ENCODE measurements around the gene CBARP. TPM values are rescaled to one million over a fixed set of nuclear protein-coding genes. Genes with fewer than 3 reads are reported as not detected.

CBARP gene
- total and polyA plus RNA-seq, 9 of the 15 experiments (the other 6 are each of a cell fraction or from before 2014, with no cell fraction given): 0.03 to 8.9 (median 1.2) TPM; not detected in 1

GRCh38 chr19:1181606-1182005 is 56.2 kb downstream of the CBARP start:
- WGBS (ENCODE audit: insufficient coverage, low coverage, missing lambda C conversion rate): 68% methylated on average over 9 of the region's 11 CpGs
- CTCF ChIA-PET (ENCODE audit: low intra/inter-chr PET ratio): no interaction called here
- in situ Hi-C loops (cut with MboI) (no loop called here), intact Hi-C loops (cut with micrococcal nuclease) (no loop called here)
- Histone ChIP-seq H3K9me1 (ENCODE audit: control insufficient read depth, insufficient read depth, low read length) (no peaks in the 10 kb centered on the region), H3K4me1 (replicated peaks in 1 of 2; ENCODE audit: control insufficient read depth in 2 of 2, insufficient read depth in 2 of 2, low read length in 2 of 2) (peaks cover 5 to 28% of the 10 kb centered on the region in 2 experiments; a peak in 3 of 5 replicates), H3K4me3 (no peak overlapping the region), H3K9me3 (replicated peaks; ENCODE audit: control insufficient read depth, insufficient read depth, low read depth, low read length) (no peaks in the 10 kb centered on the region), H3K4me2 (ENCODE audit: insufficient read depth, low read length) (no peak overlapping the region), H3K79me2 (ENCODE audit: control insufficient read depth, insufficient read depth, low read length) (no peaks in the 10 kb centered on the region), H3K27me3 (ENCODE audit: control insufficient read depth in 2 of 2, insufficient read depth in 2 of 2, low read length in 2 of 2) (no peaks in the 10 kb centered on the region), H4K20me1 (replicated peaks; ENCODE audit: control insufficient read depth, insufficient read depth, low read length) (no peaks in the 10 kb centered on the region), H3K36me3 (ENCODE audit: control insufficient read depth, insufficient read depth, low read length) (no peaks in the 10 kb centered on the region), H3K27ac (ENCODE audit: extremely low read depth, low read depth, low read length) (no peak overlapping the region), H3K9ac (ENCODE audit: insufficient read depth in 1 of 2, low read depth in 2 of 2, low read length in 2 of 2) (peak overlapping the region in 1 of 2 experiments; percentile 78; a peak in 1 of 4 replicates), H2AFZ (ENCODE audit: low read depth, low read length) (no peak overlapping the region)
- TF ChIP-seq SAFB2 (IDR thresholded peaks at IDR 0.05; ENCODE audit: borderline replicate concordance, low read depth, low read length, severe bottlenecking) (no peak), EZH2 (IDR thresholded peaks at IDR 0.05; ENCODE audit: borderline replicate concordance, low read depth, low read length) (no peak), POU5F1 (IDR thresholded peaks at IDR 0.05; ENCODE audit: borderline replicate concordance, low read depth, low read length, partially characterized antibody) (no peak), MXI1 (IDR thresholded peaks at IDR 0.05; ENCODE audit: low read depth, low read length) (no peak), HDAC1 (IDR thresholded peaks at IDR 0.05) (no peak), BACH1 (tag; IDR thresholded peaks at IDR 0.05) (no peak), MEF2D (tag; conservative IDR thresholded peaks at IDR 0.05; ENCODE audit: low read depth) (no peak), EP400 (IDR thresholded peaks at IDR 0.05) (no peak)
- TF ChIP-seq, protein P1, sequence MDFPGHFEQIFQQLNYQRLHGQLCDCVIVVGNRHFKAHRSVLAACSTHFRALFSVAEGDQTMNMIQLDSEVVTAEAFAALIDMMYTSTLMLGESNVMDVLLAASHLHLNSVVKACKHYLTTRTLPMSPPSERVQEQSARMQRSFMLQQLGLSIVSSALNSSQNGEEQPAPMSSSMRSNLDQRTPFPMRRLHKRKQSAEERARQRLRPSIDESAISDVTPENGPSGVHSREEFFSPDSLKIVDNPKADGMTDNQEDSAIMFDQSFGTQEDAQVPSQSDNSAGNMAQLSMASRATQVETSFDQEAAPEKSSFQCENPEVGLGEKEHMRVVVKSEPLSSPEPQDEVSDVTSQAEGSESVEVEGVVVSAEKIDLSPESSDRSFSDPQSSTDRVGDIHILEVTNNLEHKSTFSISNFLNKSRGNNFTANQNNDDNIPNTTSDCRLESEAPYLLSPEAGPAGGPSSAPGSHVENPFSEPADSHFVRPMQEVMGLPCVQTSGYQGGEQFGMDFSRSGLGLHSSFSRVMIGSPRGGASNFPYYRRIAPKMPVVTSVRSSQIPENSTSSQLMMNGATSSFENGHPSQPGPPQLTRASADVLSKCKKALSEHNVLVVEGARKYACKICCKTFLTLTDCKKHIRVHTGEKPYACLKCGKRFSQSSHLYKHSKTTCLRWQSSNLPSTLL (IDR thresholded peaks at IDR 0.05): no peak
- TF ChIP-seq, protein P2, sequence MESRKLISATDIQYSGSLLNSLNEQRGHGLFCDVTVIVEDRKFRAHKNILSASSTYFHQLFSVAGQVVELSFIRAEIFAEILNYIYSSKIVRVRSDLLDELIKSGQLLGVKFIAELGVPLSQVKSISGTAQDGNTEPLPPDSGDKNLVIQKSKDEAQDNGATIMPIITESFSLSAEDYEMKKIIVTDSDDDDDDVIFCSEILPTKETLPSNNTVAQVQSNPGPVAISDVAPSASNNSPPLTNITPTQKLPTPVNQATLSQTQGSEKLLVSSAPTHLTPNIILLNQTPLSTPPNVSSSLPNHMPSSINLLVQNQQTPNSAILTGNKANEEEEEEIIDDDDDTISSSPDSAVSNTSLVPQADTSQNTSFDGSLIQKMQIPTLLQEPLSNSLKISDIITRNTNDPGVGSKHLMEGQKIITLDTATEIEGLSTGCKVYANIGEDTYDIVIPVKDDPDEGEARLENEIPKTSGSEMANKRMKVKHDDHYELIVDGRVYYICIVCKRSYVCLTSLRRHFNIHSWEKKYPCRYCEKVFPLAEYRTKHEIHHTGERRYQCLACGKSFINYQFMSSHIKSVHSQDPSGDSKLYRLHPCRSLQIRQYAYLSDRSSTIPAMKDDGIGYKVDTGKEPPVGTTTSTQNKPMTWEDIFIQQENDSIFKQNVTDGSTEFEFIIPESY (CRISPR knock-in tag; IDR thresholded peaks at IDR 0.05): no peak
- POLR2A ChIA-PET: interaction anchor here (0.7 kb wide), 1 partner anchor 93 kb away, joined by 3 read pairs; the partner anchor contains the start of gene FAM174C
- no peak for DNase-seq (ENCODE audit: extremely low read depth in 1 of 4, low spot score in 3 of 4)
- FAIRE-seq: no peak
- ATAC-seq: no peak
- no TSS peak for BruUV-seq (replicated peaks)

Other genes starting within 250 kb of the CBARP start
Only the 7 nearest of the 21 such genes appear.
- gene SBNO2, start 63.7 kb downstream of the CBARP start, total RNA-seq (2014; rRNA removed): 18.6 and 23.1 TPM in 2 replicates
- 4.0 and 6.3 TPM in 2 replicates for gene SBNO2, start 63.7 kb downstream of the CBARP start, total RNA-seq (2014; rRNA removed; fragmentation: Illumina TruSeq; extraction: Trizol)
- 6.7 and 7.8 TPM in 2 replicates for gene SBNO2, start 63.7 kb downstream of the CBARP start, total RNA-seq (2015; rRNA removed; fragmentation: Illumina TruSeq; extraction: Trizol)
- 46.2 and 49.0 TPM in 2 replicates for gene SBNO2, start 63.7 kb downstream of the CBARP start, total RNA-seq (2021)
- 6.7 and 9.3 TPM in 2 replicates for gene SBNO2, start 63.7 kb downstream of the CBARP start, polyA plus RNA-seq (2011; rRNA removed)
- 5.2 and 13.0 TPM in 2 replicates for gene SBNO2, start 63.7 kb downstream of the CBARP start, polyA plus RNA-seq (2014; fragmentation: Illumina TruSeq; extraction: Trizol)
- gene SBNO2, start 63.7 kb downstream of the CBARP start, polyA plus RNA-seq (2014; fragmentation: Nextera tagmentation; extraction: Ambion mirVana): under 1 TPM; 0.01 to 0.04 TPM
- gene SBNO2, start 63.7 kb downstream of the CBARP start, polyA plus RNA-seq (2014; rRNA removed): 21.5 and 23.1 TPM in 2 replicates
- 96.5 and 102 TPM in 2 replicates for gene STK11, start 32.2 kb downstream of the CBARP start, total RNA-seq (2014; rRNA removed)
- gene STK11, start 32.2 kb downstream of the CBARP start, total RNA-seq (2014; rRNA removed; fragmentation: Illumina TruSeq; extraction: Trizol): 28.9 and 31.7 TPM in 2 replicates
- gene STK11, start 32.2 kb downstream of the CBARP start, total RNA-seq (2015; rRNA removed; fragmentation: Illumina TruSeq; extraction: Trizol): 40.6 and 43.2 TPM in 2 replicates
- gene STK11, start 32.2 kb downstream of the CBARP start, total RNA-seq (2021): 76.3 and 89.6 TPM in 2 replicates
- gene STK11, start 32.2 kb downstream of the CBARP start, polyA plus RNA-seq (2011; rRNA removed): 31.2 and 34.3 TPM in 2 replicates
- gene STK11, start 32.2 kb downstream of the CBARP start, polyA plus RNA-seq (2014; fragmentation: Illumina TruSeq; extraction: Trizol): 22.0 and 39.1 TPM in 2 replicates
- under 1 TPM; 0.15 to 1.00 TPM for gene STK11, start 32.2 kb downstream of the CBARP start, polyA plus RNA-seq (2014; fragmentation: Nextera tagmentation; extraction: Ambion mirVana)
- 69.4 and 79.9 TPM in 2 replicates for gene STK11, start 32.2 kb downstream of the CBARP start, polyA plus RNA-seq (2014; rRNA removed)
- gene ATP5F1D, start 3.7 kb upstream of the CBARP start, total RNA-seq (2014; rRNA removed): 135 and 145 TPM in 2 replicates
- gene ATP5F1D, start 3.7 kb upstream of the CBARP start, total RNA-seq (2014; rRNA removed; fragmentation: Illumina TruSeq; extraction: Trizol): 3.9 and 4.6 TPM in 2 replicates
- 65.2 and 73.0 TPM in 2 replicates for gene ATP5F1D, start 3.7 kb upstream of the CBARP start, total RNA-seq (2015; rRNA removed; fragmentation: Illumina TruSeq; extraction: Trizol)
- 409 and 434 TPM in 2 replicates for gene ATP5F1D, start 3.7 kb upstream of the CBARP start, total RNA-seq (2021)
- 36.8 and 58.7 TPM in 2 replicates for gene ATP5F1D, start 3.7 kb upstream of the CBARP start, polyA plus RNA-seq (2011; rRNA removed)
- gene ATP5F1D, start 3.7 kb upstream of the CBARP start, polyA plus RNA-seq (2014; fragmentation: Illumina TruSeq; extraction: Trizol): 18.7 and 106 TPM in 2 replicates
- gene ATP5F1D, start 3.7 kb upstream of the CBARP start, polyA plus RNA-seq (2014; fragmentation: Nextera tagmentation; extraction: Ambion mirVana): 10 to 100 TPM in 1 of 2 experiments, 1 to 10 TPM in 1; 9.7 to 23.3 TPM
- 233 and 236 TPM in 2 replicates for gene ATP5F1D, start 3.7 kb upstream of the CBARP start, polyA plus RNA-seq (2014; rRNA removed)
- 13.5 and 20.8 TPM in 2 replicates for gene MIDN, start 10.6 kb upstream of the CBARP start, total RNA-seq (2014; rRNA removed)
- gene MIDN, start 10.6 kb upstream of the CBARP start, total RNA-seq (2014; rRNA removed; fragmentation: Illumina TruSeq; extraction: Trizol): 3.9 and 4.8 TPM in 2 replicates
- 10.1 and 11.0 TPM in 2 replicates for gene MIDN, start 10.6 kb upstream of the CBARP start, total RNA-seq (2015; rRNA removed; fragmentation: Illumina TruSeq; extraction: Trizol)
- 120 and 121 TPM in 2 replicates for gene MIDN, start 10.6 kb upstream of the CBARP start, total RNA-seq (2021)
- gene MIDN, start 10.6 kb upstream of the CBARP start, polyA plus RNA-seq (2011; rRNA removed): 7.0 and 10.2 TPM in 2 replicates
- 20.5 and 38.3 TPM in 2 replicates for gene MIDN, start 10.6 kb upstream of the CBARP start, polyA plus RNA-seq (2014; fragmentation: Illumina TruSeq; extraction: Trizol)
- 1 to 10 TPM in 1 of 2 experiments, under 1 TPM in 1; 0.17 to 1.5 TPM for gene MIDN, start 10.6 kb upstream of the CBARP start, polyA plus RNA-seq (2014; fragmentation: Nextera tagmentation; extraction: Ambion mirVana)
- gene MIDN, start 10.6 kb upstream of the CBARP start, polyA plus RNA-seq (2014; rRNA removed): 41.3 and 44.6 TPM in 2 replicates
- 168 and 249 TPM in 2 replicates for gene CIRBP, start 31.3 kb upstream of the CBARP start, total RNA-seq (2014; rRNA removed)
- gene CIRBP, start 31.3 kb upstream of the CBARP start, total RNA-seq (2014; rRNA removed; fragmentation: Illumina TruSeq; extraction: Trizol): 189 and 200 TPM in 2 replicates
- gene CIRBP, start 31.3 kb upstream of the CBARP start, total RNA-seq (2015; rRNA removed; fragmentation: Illumina TruSeq; extraction: Trizol): 176 and 206 TPM in 2 replicates
- gene CIRBP, start 31.3 kb upstream of the CBARP start, total RNA-seq (2021): 181 and 222 TPM in 2 replicates
- 124 and 166 TPM in 2 replicates for gene CIRBP, start 31.3 kb upstream of the CBARP start, polyA plus RNA-seq (2011; rRNA removed)
- gene CIRBP, start 31.3 kb upstream of the CBARP start, polyA plus RNA-seq (2014; fragmentation: Illumina TruSeq; extraction: Trizol): 222 and 345 TPM in 2 replicates
- 10 to 100 TPM; 20.5 to 21.4 TPM for gene CIRBP, start 31.3 kb upstream of the CBARP start, polyA plus RNA-seq (2014; fragmentation: Nextera tagmentation; extraction: Ambion mirVana)
- gene CIRBP, start 31.3 kb upstream of the CBARP start, polyA plus RNA-seq (2014; rRNA removed): 306 and 327 TPM in 2 replicates
- gene FAM174C, start 37.5 kb upstream of the CBARP start, total RNA-seq (2014; rRNA removed): 72.2 and 108 TPM in 2 replicates
- gene FAM174C, start 37.5 kb upstream of the CBARP start, total RNA-seq (2014; rRNA removed; fragmentation: Illumina TruSeq; extraction: Trizol): 1.3 and 2.8 TPM in 2 replicates
- gene FAM174C, start 37.5 kb upstream of the CBARP start, total RNA-seq (2015; rRNA removed; fragmentation: Illumina TruSeq; extraction: Trizol): 40.3 and 42.6 TPM in 2 replicates
- gene FAM174C, start 37.5 kb upstream of the CBARP start, total RNA-seq (2021): 81.9 and 85.0 TPM in 2 replicates
- gene FAM174C, start 37.5 kb upstream of the CBARP start, polyA plus RNA-seq (2011; rRNA removed): 20.3 and 30.4 TPM in 2 replicates
- 11.7 and 56.4 TPM in 2 replicates for gene FAM174C, start 37.5 kb upstream of the CBARP start, polyA plus RNA-seq (2014; fragmentation: Illumina TruSeq; extraction: Trizol)
- gene FAM174C, start 37.5 kb upstream of the CBARP start, polyA plus RNA-seq (2014; fragmentation: Nextera tagmentation; extraction: Ambion mirVana): 1 to 10 TPM in 1 of 2 experiments, under 1 TPM in 1; 0.66 to 2.7 TPM
- gene FAM174C, start 37.5 kb upstream of the CBARP start, polyA plus RNA-seq (2014; rRNA removed): 89.6 and 119 TPM in 2 replicates
- 0.16 TPM in 1 of 2 replicates, not detected in the other for gene EFNA2, start 47.9 kb upstream of the CBARP start, total RNA-seq (2014; rRNA removed)
- not detected in 2 replicates for gene EFNA2, start 47.9 kb upstream of the CBARP start, total RNA-seq (2014; rRNA removed; fragmentation: Illumina TruSeq; extraction: Trizol)
- not detected in 2 replicates for gene EFNA2, start 47.9 kb upstream of the CBARP start, total RNA-seq (2015; rRNA removed; fragmentation: Illumina TruSeq; extraction: Trizol)
- 0.38 and 0.44 TPM in 2 replicates for gene EFNA2, start 47.9 kb upstream of the CBARP start, total RNA-seq (2021)
- gene EFNA2, start 47.9 kb upstream of the CBARP start, polyA plus RNA-seq (2011; rRNA removed): 0.11 and 0.27 TPM in 2 replicates
- not detected in 2 replicates for gene EFNA2, start 47.9 kb upstream of the CBARP start, polyA plus RNA-seq (2014; fragmentation: Illumina TruSeq; extraction: Trizol)
- gene EFNA2, start 47.9 kb upstream of the CBARP start, polyA plus RNA-seq (2014; fragmentation: Nextera tagmentation; extraction: Ambion mirVana): not detected
- gene EFNA2, start 47.9 kb upstream of the CBARP start, polyA plus RNA-seq (2014; rRNA removed): 0.12 and 0.15 TPM in 2 replicates

All from K562 (cell line).